Measurements from ENCODE around the gene ZBTB45.

DNA sequence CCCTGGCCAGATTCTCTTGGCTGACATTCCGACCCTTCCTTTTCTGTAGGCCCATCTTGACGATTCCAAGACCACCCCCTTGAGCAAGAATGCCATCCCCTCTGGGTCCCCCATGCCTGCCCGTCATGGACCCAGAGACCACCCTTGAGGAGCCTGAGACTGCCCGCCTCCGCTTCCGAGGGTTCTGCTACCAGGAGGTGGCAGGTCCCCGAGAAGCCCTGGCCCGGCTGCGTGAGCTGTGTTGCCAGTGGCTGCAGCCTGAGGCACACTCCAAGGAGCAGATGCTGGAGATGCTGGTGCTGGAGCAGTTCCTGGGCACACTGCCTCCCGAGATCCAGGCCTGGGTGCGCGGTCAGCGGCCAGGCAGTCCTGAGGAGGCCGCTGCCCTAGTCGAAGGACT lies 42.5 kb downstream of the ZBTB45 start:
- TF ChIP-seq, protein P1, sequence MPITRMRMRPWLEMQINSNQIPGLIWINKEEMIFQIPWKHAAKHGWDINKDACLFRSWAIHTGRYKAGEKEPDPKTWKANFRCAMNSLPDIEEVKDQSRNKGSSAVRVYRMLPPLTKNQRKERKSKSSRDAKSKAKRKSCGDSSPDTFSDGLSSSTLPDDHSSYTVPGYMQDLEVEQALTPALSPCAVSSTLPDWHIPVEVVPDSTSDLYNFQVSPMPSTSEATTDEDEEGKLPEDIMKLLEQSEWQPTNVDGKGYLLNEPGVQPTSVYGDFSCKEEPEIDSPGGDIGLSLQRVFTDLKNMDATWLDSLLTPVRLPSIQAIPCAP (CRISPR knock-in tag; IDR thresholded peaks at IDR 0.05) = no peak
- TF ChIP-seq ESRRA (CRISPR knock-in tag; IDR thresholded peaks at IDR 0.05; ENCODE audit: borderline replicate concordance) (no peak), NR2C2 (CRISPR knock-in tag; IDR thresholded peaks at IDR 0.05) (no peak), ETV6 (CRISPR knock-in tag; IDR thresholded peaks at IDR 0.05) (no peak), TEAD4 (CRISPR knock-in tag; IDR thresholded peaks at IDR 0.05) (no peak), CREB1 (CRISPR knock-in tag; IDR thresholded peaks at IDR 0.05) (no peak), NR1H2 (CRISPR knock-in tag; IDR thresholded peaks at IDR 0.05) (no peak)
- TF ChIP-seq, protein P2, sequence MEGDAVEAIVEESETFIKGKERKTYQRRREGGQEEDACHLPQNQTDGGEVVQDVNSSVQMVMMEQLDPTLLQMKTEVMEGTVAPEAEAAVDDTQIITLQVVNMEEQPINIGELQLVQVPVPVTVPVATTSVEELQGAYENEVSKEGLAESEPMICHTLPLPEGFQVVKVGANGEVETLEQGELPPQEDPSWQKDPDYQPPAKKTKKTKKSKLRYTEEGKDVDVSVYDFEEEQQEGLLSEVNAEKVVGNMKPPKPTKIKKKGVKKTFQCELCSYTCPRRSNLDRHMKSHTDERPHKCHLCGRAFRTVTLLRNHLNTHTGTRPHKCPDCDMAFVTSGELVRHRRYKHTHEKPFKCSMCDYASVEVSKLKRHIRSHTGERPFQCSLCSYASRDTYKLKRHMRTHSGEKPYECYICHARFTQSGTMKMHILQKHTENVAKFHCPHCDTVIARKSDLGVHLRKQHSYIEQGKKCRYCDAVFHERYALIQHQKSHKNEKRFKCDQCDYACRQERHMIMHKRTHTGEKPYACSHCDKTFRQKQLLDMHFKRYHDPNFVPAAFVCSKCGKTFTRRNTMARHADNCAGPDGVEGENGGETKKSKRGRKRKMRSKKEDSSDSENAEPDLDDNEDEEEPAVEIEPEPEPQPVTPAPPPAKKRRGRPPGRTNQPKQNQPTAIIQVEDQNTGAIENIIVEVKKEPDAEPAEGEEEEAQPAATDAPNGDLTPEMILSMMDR (IDR thresholded peaks at IDR 0.05) = no peak
- TF ChIP-seq, protein P3, sequence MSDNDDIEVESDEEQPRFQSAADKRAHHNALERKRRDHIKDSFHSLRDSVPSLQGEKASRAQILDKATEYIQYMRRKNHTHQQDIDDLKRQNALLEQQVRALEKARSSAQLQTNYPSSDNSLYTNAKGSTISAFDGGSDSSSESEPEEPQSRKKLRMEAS (CRISPR knock-in tag; IDR thresholded peaks at IDR 0.05) = no peak
- TF ChIP-seq, protein P4, sequence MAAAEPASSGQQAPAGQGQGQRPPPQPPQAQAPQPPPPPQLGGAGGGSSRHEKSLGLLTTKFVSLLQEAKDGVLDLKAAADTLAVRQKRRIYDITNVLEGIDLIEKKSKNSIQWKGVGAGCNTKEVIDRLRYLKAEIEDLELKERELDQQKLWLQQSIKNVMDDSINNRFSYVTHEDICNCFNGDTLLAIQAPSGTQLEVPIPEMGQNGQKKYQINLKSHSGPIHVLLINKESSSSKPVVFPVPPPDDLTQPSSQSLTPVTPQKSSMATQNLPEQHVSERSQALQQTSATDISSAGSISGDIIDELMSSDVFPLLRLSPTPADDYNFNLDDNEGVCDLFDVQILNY (CRISPR knock-in tag; IDR thresholded peaks at IDR 0.05) = no peak
- TF ChIP-seq, protein P5, sequence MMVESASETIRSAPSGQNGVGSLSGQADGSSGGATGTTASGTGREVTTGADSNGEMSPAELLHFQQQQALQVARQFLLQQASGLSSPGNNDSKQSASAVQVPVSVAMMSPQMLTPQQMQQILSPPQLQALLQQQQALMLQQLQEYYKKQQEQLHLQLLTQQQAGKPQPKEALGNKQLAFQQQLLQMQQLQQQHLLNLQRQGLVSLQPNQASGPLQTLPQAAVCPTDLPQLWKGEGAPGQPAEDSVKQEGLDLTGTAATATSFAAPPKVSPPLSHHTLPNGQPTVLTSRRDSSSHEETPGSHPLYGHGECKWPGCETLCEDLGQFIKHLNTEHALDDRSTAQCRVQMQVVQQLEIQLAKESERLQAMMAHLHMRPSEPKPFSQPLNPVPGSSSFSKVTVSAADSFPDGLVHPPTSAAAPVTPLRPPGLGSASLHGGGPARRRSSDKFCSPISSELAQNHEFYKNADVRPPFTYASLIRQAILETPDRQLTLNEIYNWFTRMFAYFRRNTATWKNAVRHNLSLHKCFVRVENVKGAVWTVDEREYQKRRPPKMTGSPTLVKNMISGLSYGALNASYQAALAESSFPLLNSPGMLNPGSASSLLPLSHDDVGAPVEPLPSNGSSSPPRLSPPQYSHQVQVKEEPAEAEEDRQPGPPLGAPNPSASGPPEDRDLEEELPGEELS (CRISPR knock-in tag; IDR thresholded peaks at IDR 0.05) = no peak
- TF ChIP-seq, protein P6, sequence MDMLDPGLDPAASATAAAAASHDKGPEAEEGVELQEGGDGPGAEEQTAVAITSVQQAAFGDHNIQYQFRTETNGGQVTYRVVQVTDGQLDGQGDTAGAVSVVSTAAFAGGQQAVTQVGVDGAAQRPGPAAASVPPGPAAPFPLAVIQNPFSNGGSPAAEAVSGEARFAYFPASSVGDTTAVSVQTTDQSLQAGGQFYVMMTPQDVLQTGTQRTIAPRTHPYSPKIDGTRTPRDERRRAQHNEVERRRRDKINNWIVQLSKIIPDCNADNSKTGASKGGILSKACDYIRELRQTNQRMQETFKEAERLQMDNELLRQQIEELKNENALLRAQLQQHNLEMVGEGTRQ (CRISPR knock-in tag; IDR thresholded peaks at IDR 0.05) = no peak
- TF ChIP-seq, protein P7, sequence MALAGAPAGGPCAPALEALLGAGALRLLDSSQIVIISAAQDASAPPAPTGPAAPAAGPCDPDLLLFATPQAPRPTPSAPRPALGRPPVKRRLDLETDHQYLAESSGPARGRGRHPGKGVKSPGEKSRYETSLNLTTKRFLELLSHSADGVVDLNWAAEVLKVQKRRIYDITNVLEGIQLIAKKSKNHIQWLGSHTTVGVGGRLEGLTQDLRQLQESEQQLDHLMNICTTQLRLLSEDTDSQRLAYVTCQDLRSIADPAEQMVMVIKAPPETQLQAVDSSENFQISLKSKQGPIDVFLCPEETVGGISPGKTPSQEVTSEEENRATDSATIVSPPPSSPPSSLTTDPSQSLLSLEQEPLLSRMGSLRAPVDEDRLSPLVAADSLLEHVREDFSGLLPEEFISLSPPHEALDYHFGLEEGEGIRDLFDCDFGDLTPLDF (CRISPR knock-in tag; IDR thresholded peaks at IDR 0.05) = no peak

All from WTC11 (cell line).